Lung (tissue), 12 donors: ENCODE data around the gene DUSP16. TPM values are rescaled to one million over a fixed set of nuclear protein-coding genes. Genes with fewer than 3 reads are reported as not detected.

ENCODE experiments used
- ATAC-seq: fragments of 200-7000 bp; cut with Tn5 transposase; one replicate; pipeline ENCODE4 v1.9.1; 2020; ENCODE audit warnings: moderate number of reproducible peaks; ENCODE audit not compliant: insufficient read depth, low FRiP score
- DNase-seq, 3 donors: peaks; one replicate each; pipeline ENCODE4 v3.0.0-alpha.2; 2013 to 2017
- H3K27ac ChIP-seq, 2 donors: one replicate each; pipeline ENCODE4 v1.5.1; 2013; ENCODE audit warnings: mild to moderate bottlenecking in 2 of 2, moderate library complexity in 2 of 2, control low read depth in 1 of 2, inconsistent platforms in 1 of 2, low read depth in 1 of 2, low read length in 1 of 2
- H3K27me3 ChIP-seq, 3 donors: one replicate each; pipeline ENCODE4 v1.5.1; 2013; ENCODE audit warnings: low read length in 2 of 3; ENCODE audit not compliant: control insufficient read depth in 3 of 3, insufficient read depth in 3 of 3
- H3K36me3 ChIP-seq, 4 donors: one replicate each; pipeline ENCODE4 v1.5.1; 2013; ENCODE audit warnings: low read length in 4 of 4, mild to moderate bottlenecking in 1 of 4, moderate library complexity in 1 of 4; ENCODE audit not compliant: control insufficient read depth in 4 of 4, insufficient read depth in 4 of 4
- H3K4me1 ChIP-seq, 5 donors: one replicate each; pipeline ENCODE4 v1.5.1; 2013; ENCODE audit warnings: low read length in 5 of 5, mild to moderate bottlenecking in 2 of 5, moderate library complexity in 1 of 5; ENCODE audit not compliant: control insufficient read depth in 5 of 5, insufficient read depth in 5 of 5
- H3K4me3 ChIP-seq: one replicate; pipeline ENCODE4 v1.5.1; 2013; ENCODE audit warnings: mild to moderate bottlenecking, control low read depth, moderate library complexity
- H3K9ac ChIP-seq, 2 donors: one replicate each; pipeline ENCODE4 v1.5.1; 2013; ENCODE audit warnings: low read length in 2 of 2, control low read depth in 1 of 2; ENCODE audit not compliant: insufficient read depth in 1 of 2
- H3K9me3 ChIP-seq, 4 donors: one replicate each; pipeline ENCODE4 v1.5.1; 2013; ENCODE audit warnings: low read length in 3 of 4, mild to moderate bottlenecking in 1 of 4, moderate library complexity in 1 of 4; ENCODE audit not compliant: control insufficient read depth in 4 of 4, insufficient read depth in 3 of 4
- WGBS, 2 donors: extraction: QIAGEN DNeasy Blood & Tissue Kit; methylation state at CpG; one replicate each; pipeline ENCODE4 v1.1.7; 2013; 5-methylcytosine and 5-hydroxymethylcytosine counted together
- polyA plus RNA-seq, 2 donors: library from polyadenylated mRNA; stranded (reverse); fragments of 200-250 nt; gene quantifications; one replicate each; pipeline ENCODE4 v1.2.1, GENCODE V29; 2013
- total RNA-seq, 2 donors: library from RNA; depleted of rRNA in 1 of 2; stranded (reverse); fragments of >200 nt in 1 of 2; gene quantifications; one replicate each; pipeline ENCODE4 v1.2.1, GENCODE V29; 2014 to 2021
- TF ChIP-seq, protein P1 (sequence below): IDR thresholded peaks from 2 replicates; pipeline ENCODE4 v1.5.1; 2012; ENCODE audit warnings: mild to moderate bottlenecking; ENCODE audit errors: control extremely low read depth, extremely low read depth
- donor health status: control.
- donor health status: control.
- donor health status: Bipolar disorder and iron deficiency.
- donor health status: healthy.
- donor health status: DM: yes; HTN: yes; CAD: no.

DUSP16 gene
- total and polyA plus RNA-seq, 4 donors = 11.1 to 40.0 (median 25.8) TPM

GRCh38 chr12:12548713-12549112 lies 13.9 kb downstream of the DUSP16 start:
- no peak for DNase-seq
- H3K27ac ChIP-seq = no peak overlapping the region
- peaks cover 0 to 2% (median 0%) of the 10 kb centered on the region in 4 donors for H3K36me3 ChIP-seq
- no peak overlapping the region for H3K9ac ChIP-seq
- no peak overlapping the region for H3K4me3 ChIP-seq
- H3K9me3 ChIP-seq = no peaks in the 10 kb centered on the region
- ATAC-seq = no peak
- TF ChIP-seq, protein P1, sequence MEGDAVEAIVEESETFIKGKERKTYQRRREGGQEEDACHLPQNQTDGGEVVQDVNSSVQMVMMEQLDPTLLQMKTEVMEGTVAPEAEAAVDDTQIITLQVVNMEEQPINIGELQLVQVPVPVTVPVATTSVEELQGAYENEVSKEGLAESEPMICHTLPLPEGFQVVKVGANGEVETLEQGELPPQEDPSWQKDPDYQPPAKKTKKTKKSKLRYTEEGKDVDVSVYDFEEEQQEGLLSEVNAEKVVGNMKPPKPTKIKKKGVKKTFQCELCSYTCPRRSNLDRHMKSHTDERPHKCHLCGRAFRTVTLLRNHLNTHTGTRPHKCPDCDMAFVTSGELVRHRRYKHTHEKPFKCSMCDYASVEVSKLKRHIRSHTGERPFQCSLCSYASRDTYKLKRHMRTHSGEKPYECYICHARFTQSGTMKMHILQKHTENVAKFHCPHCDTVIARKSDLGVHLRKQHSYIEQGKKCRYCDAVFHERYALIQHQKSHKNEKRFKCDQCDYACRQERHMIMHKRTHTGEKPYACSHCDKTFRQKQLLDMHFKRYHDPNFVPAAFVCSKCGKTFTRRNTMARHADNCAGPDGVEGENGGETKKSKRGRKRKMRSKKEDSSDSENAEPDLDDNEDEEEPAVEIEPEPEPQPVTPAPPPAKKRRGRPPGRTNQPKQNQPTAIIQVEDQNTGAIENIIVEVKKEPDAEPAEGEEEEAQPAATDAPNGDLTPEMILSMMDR = no peak
- WGBS, 2 donors = 61 to 72% methylated on average over 2 of the region's 2 CpGs
- H3K4me1 ChIP-seq = peaks cover 0 to 4% (median 0%) of the 10 kb centered on the region in 5 donors
- H3K27me3 ChIP-seq = no peaks in the 10 kb centered on the region

GRCh38 chr12:12546314-12546772 lies 16.3 kb downstream of the DUSP16 start:
- Histone ChIP-seq H3K27me3 (no peaks in the 10 kb centered on the region), H3K4me1 (peaks cover 0 to 2% (median 0%) of the 10 kb centered on the region in 5 donors), H3K9ac (no peak overlapping the region), H3K36me3 (no peaks in the 10 kb centered on the region), H3K27ac (no peak overlapping the region), H3K9me3 (no peaks in the 10 kb centered on the region), H3K4me3 (no peak overlapping the region)
- DNase-seq (no peak), ATAC-seq (no peak)
- TF ChIP-seq, protein P1 = no peak
- WGBS, 2 donors = 94 to 95% methylated on average over 1 of the region's 1 CpG

- H3K4me1 ChIP-seq = no peaks in the 10 kb centered on the region
- H3K9ac ChIP-seq = no peak overlapping the region
- no peaks in the 10 kb centered on the region for H3K27me3 ChIP-seq
- 93 to 98% methylated on average over 2 of the region's 2 CpGs for WGBS, 2 donors
- no peaks in the 10 kb centered on the region for H3K9me3 ChIP-seq
- ATAC-seq (no peak), DNase-seq (no peak)
- H3K36me3 ChIP-seq = no peaks in the 10 kb centered on the region
- H3K27ac ChIP-seq = no peak overlapping the region
- TF ChIP-seq, protein P1 = no peak
- H3K4me3 ChIP-seq = no peak overlapping the region
Observed at GRCh38 chr12:12543959-12544358, 18.7 kb downstream of the DUSP16 start.

DNA sequence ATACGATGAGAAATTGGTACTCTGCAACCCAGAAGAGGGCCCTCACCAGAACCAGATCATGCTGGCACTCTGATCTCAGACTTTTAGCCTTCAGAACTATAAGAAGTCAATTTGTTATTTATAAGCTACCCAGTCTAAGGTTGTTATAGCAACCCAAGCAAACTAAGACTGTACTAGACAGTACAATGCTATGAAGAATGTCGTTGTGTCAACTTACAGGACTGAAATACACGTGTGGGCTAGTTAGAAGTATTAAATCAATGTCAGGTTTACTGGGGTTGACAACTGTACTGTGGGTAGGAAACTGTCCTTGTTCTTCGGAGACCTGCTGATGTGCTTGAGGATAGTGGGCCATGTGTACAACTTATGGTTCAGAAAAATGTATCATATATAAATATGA lies 19.7 kb downstream of the DUSP16 start:
- peaks cover 0 to 5% (median 0%) of the 10 kb centered on the region in 5 donors for H3K4me1 ChIP-seq
- no peak overlapping the region for H3K9ac ChIP-seq
- no peak overlapping the region for H3K4me3 ChIP-seq
- no peaks in the 10 kb centered on the region for H3K9me3 ChIP-seq
- no peaks in the 10 kb centered on the region for H3K27me3 ChIP-seq
- DNase-seq = no peak
- peak overlapping the region in 1 of 2 donors; percentile 21 for H3K27ac ChIP-seq
- TF ChIP-seq, protein P1 = no peak
- no peak for ATAC-seq
- H3K36me3 ChIP-seq = peaks cover 0 to 2% (median 0%) of the 10 kb centered on the region in 4 donors
- WGBS, 2 donors = 76 to 81% methylated on average over 4 of the region's 4 CpGs
